Pancreas (tissue), 10 donors: ENCODE measurements around the gene TRIM75. TPM values are rescaled to one million over a fixed set of nuclear protein-coding genes. Genes with fewer than 3 reads are reported as not detected.
A peak's percentile ranks its signal among the peaks of the same experiment; 100 is the strongest.

Experiments
- ATAC-seq, 4 donors: fragments of 200-7000 bp; cut with Tn5 transposase; one replicate each; pipeline versions ENCODE4 v1.8.0 to v1.9.1; 2020; ENCODE audit warnings: mild to moderate bottlenecking in 4 of 4, moderate library complexity in 4 of 4
- DNase-seq, 6 donors: peaks; one replicate each; pipeline ENCODE4 v3.0.0-alpha.2; 2020
- FAIRE-seq: peaks from 2 replicates; lab custom pipeline; 2012; peaks lifted over from hg19 to GRCh38; lab: Jason Lieb, UNC
- H3K27ac ChIP-seq, 4 donors: fragments of 200-600 bp; sonication (generic); 1 replicate in 3 of 4; 2 replicates in 1 of 4; pipeline versions ENCODE4 v1.5.0 to v1.8.0; 2020
- H3K27me3 ChIP-seq, 4 donors: fragments of 200-600 bp; one replicate each; pipeline ENCODE4 v1.8.0; 2021
- H3K36me3 ChIP-seq, 3 donors: fragments of 200-600 bp; sonication (generic) in 1 of 3; one replicate each; pipeline versions ENCODE4 v1.5.0 to v1.8.0; 2020 to 2021
- H3K4me1 ChIP-seq, 3 donors: fragments of 200-600 bp; one replicate each; pipeline ENCODE4 v1.8.0; 2021
- H3K4me3 ChIP-seq, 4 donors: fragments of 200-600 bp; sonication (generic) in 2 of 4; one replicate each; pipeline versions ENCODE4 v1.5.0 to v1.8.0; 2020 to 2021
- H3K9me3 ChIP-seq, 4 donors: fragments of 200-600 bp; one replicate each; pipeline ENCODE4 v1.8.0; 2021
- CTCF ChIP-seq, 4 donors: fragments of 200-600 bp; sonication (generic) in 3 of 4; IDR thresholded peaks; one replicate each; pipeline versions ENCODE4 v1.5.0 to v1.8.0; 2021; ENCODE audit warnings: antibody characterized with exemption in 4 of 4
- WGBS, 2 donors: extraction: QIAGEN DNeasy Blood & Tissue Kit; methylation state at CpG; one replicate each; pipeline ENCODE4 v1.1.7; 2013; 5-methylcytosine and 5-hydroxymethylcytosine counted together
- intact Hi-C, 3 donors: fragments of 100-400 bp; cut with DNase I; formaldehyde crosslinking; loops; one replicate each; pipeline versions ENCODE4 v1.11.1 to v1.14.2; 2022
- polyA plus RNA-seq, 2 donors: library from polyadenylated mRNA; stranded (reverse); fragments of 200-250 nt; gene quantifications; one replicate each; pipeline ENCODE4 v1.2.3, GENCODE V29; 2013
- total RNA-seq, 6 donors: library from RNA; stranded (reverse); fragmentation: NEBNext Ultra II Directional in 4 of 6; extraction: Animal tissue kit (Norgen Biotek cat#: 25700) in 4 of 6; gene quantifications; one replicate each; pipeline versions ENCODE4 v1.2.1 to v1.2.4, GENCODE V29; 2021 to 2023
- donor health status: healthy with polysubstance abuse.
- donor health status: DM: no; HTN: no; CAD: no; lungs with moderate emphysema.
- donor health status: DM: no; HTN: no; CAD: no.
- donor health status: control.
- donor health status: control.
- donor health status: Bipolar disorder and iron deficiency.
- donor health status: DM: yes; HTN: yes; CAD: no.
- donor health status: DM: no; HTN: no; CAD: no.
- donor health status: DM: no; HTN: no; CAD: no.
- donor health status: DM: yes; HTN: yes; CAD: no.

The TRIM75 gene
- total and polyA plus RNA-seq, 8 donors = not detected

GRCh38 chr4:165094873-165095272 is 41.2 kb downstream of the TRIM75 start:
- H3K27ac ChIP-seq = no peak overlapping the region
- DNase-seq (no peak), ATAC-seq (no peak), FAIRE-seq (no peak)
- H3K9me3 ChIP-seq = no peaks in the 10 kb centered on the region
- intact Hi-C loops = no loop called here
- TF ChIP-seq CTCF (IDR thresholded peaks at IDR 0.05) = no peak
- H3K4me3 ChIP-seq = no peak overlapping the region
- WGBS, 2 donors = 98 to 99% methylated on average over 3 of the region's 3 CpGs
- H3K27me3 ChIP-seq = no peaks in the 10 kb centered on the region
- H3K36me3 ChIP-seq = peaks cover 0 to 14% (median 7%) of the 10 kb centered on the region in 3 donors
- H3K4me1 ChIP-seq = no peaks in the 10 kb centered on the region

GRCh38 chr4:165095291-165095690 is 41.6 kb downstream of the TRIM75 start:
- 63 to 79% methylated on average over 1 of the region's 1 CpG for WGBS, 2 donors
- no peaks in the 10 kb centered on the region for H3K27me3 ChIP-seq

GRCh38 chr4:165096776-165097175 is 43.1 kb downstream of the TRIM75 start:
- Histone ChIP-seq H3K4me1 (no peaks in the 10 kb centered on the region), H3K27me3 (no peaks in the 10 kb centered on the region), H3K4me3 (no peak overlapping the region), H3K9me3 (no peaks in the 10 kb centered on the region), H3K27ac (no peak overlapping the region), H3K36me3 (peaks cover 0 to 28% (median 11%) of the 10 kb centered on the region in 3 donors)
- no peak for FAIRE-seq
- no peak for DNase-seq
- WGBS, 2 donors = 89 to 91% methylated on average over 2 of the region's 2 CpGs
- TF ChIP-seq CTCF (IDR thresholded peaks at IDR 0.05) = peak in 1 of 4 donors; percentile 14
- intact Hi-C loops = no loop called here
- ATAC-seq = peak in 1 of 4 donors; percentile 48

More at GRCh38 chr4:165095291-165095690, 41.6 kb downstream of the TRIM75 start:
- TF ChIP-seq CTCF (IDR thresholded peaks at IDR 0.05) = no peak
- Histone ChIP-seq H3K4me1 (no peaks in the 10 kb centered on the region), H3K36me3 (peaks cover 0 to 15% (median 8%) of the 10 kb centered on the region in 3 donors), H3K4me3 (no peak overlapping the region), H3K9me3 (no peaks in the 10 kb centered on the region), H3K27ac (no peak overlapping the region)
- ATAC-seq (no peak), FAIRE-seq (no peak), DNase-seq (no peak)
- intact Hi-C loops = no loop called here

- DNase-seq (no peak), FAIRE-seq (no peak), ATAC-seq (no peak)
- intact Hi-C loops = no loop called here
- Histone ChIP-seq H3K27me3 (no peaks in the 10 kb centered on the region), H3K4me3 (no peak overlapping the region), H3K27ac (no peak overlapping the region), H3K9me3 (no peaks in the 10 kb centered on the region), H3K36me3 (peaks cover 0 to 32% (median 11%) of the 10 kb centered on the region in 3 donors), H3K4me1 (no peaks in the 10 kb centered on the region)
- TF ChIP-seq CTCF (IDR thresholded peaks at IDR 0.05) = no peak
- WGBS, 2 donors = 90% methylated on average over 3 of the region's 3 CpGs
These were observed 48.0 kb downstream of the TRIM75 start for GRCh38 chr4:165101641-165102040.

- no peaks in the 10 kb centered on the region for H3K9me3 ChIP-seq
- no peaks in the 10 kb centered on the region for H3K27me3 ChIP-seq
- no peak overlapping the region for H3K27ac ChIP-seq
- H3K4me1 ChIP-seq = no peaks in the 10 kb centered on the region
- no peak for ATAC-seq
- 94 to 97% methylated on average over 6 of the region's 6 CpGs for WGBS, 2 donors
- no peak overlapping the region for H3K4me3 ChIP-seq
- peaks cover 0 to 12% (median 0%) of the 10 kb centered on the region in 3 donors for H3K36me3 ChIP-seq
- DNase-seq = no peak
- intact Hi-C loops = no loop called here
- no peak for FAIRE-seq
- no peak for TF ChIP-seq CTCF (IDR thresholded peaks at IDR 0.05)
These were observed 52.9 kb downstream of the TRIM75 start for GRCh38 chr4:165106518-165106917.

Other genes with a start within 250 kb of the TRIM75 start
- gene APELA, start 176.7 kb upstream of the TRIM75 start, total RNA-seq = under 1 TPM in 1 of 6 donors, not detected in 5; 0.12 TPM
- not detected for gene APELA, start 176.7 kb upstream of the TRIM75 start, polyA plus RNA-seq
- gene TRIM61, start 76.2 kb upstream of the TRIM75 start, total RNA-seq = under 1 TPM; 0.12 to 0.47 (median 0.18) TPM
- gene TRIM61, start 76.2 kb upstream of the TRIM75 start, polyA plus RNA-seq = under 1 TPM; 0.11 to 0.70 TPM
- gene TRIM60, start 21.9 kb upstream of the TRIM75 start, total RNA-seq = not detected
- not detected for gene TRIM60, start 21.9 kb upstream of the TRIM75 start, polyA plus RNA-seq
- 10 to 100 TPM; 10.8 to 17.1 (median 14.1) TPM for gene TMEM192, start 59.0 kb downstream of the TRIM75 start, total RNA-seq
- 1 to 10 TPM; 4.2 to 8.7 TPM for gene TMEM192, start 59.0 kb downstream of the TRIM75 start, polyA plus RNA-seq
- gene KLHL2, start 153.7 kb downstream of the TRIM75 start, total RNA-seq = 10 to 100 TPM in 2 of 6 donors, 1 to 10 TPM in 4; 4.1 to 12.2 (median 6.5) TPM
- gene KLHL2, start 153.7 kb downstream of the TRIM75 start, polyA plus RNA-seq = 10 to 100 TPM in 1 of 2 donors, 1 to 10 TPM in 1; 6.0 to 10.8 TPM